BJ (cell line): ENCODE measurements around the gene PDE1C. TPM values are rescaled to one million over a fixed set of nuclear protein-coding genes. Genes with fewer than 3 reads are reported as not detected.

Source experiments
- CTCF ChIA-PET: fragments of 350-600 bp; formaldehyde crosslinking; extraction: SDS; loops from one replicate; lab custom pipeline; 2021; ENCODE audit warnings: antibody characterized with exemption, inconsistent platforms; lab: Yijun Ruan, JAX
- POLR2A ChIA-PET: fragments of 300-600 bp; sonication (Branson Sonifier 250); formaldehyde crosslinking; extraction: SDS; loops from one replicate; lab custom pipeline; 2021; ENCODE audit warnings: antibody characterized with exemption; lab: Charles Lee
- DNase-seq: peaks from one replicate; pipeline ENCODE4 v3.0.0-alpha.2; 2011; ENCODE audit warnings: low read depth
- H3K27me3 ChIP-seq: 2 replicates; pipeline ENCODE4 v1.6.0; 2011; ENCODE audit warnings: low read length; ENCODE audit not compliant: control insufficient read depth, insufficient read depth
- H3K36me3 ChIP-seq: 2 replicates; pipeline ENCODE4 v1.5.1; 2011; ENCODE audit warnings: low read length; ENCODE audit not compliant: control insufficient read depth, insufficient read depth
- H3K4me3 ChIP-seq: 2 replicates; pipeline ENCODE4 v1.5.1; 2011; ENCODE audit warnings: low read depth, mild to moderate bottlenecking, control low read depth, low read length
- polyA plus RNA-seq: library from polyadenylated mRNA; depleted of rRNA; stranded (reverse); fragments of >200 nt; gene quantifications from 2 replicates; pipeline ENCODE4 v1.2.3, GENCODE V29; 2011
- TF ChIP-seq, protein P1 (sequence below): IDR thresholded peaks from 2 replicates; pipeline ENCODE4 v1.5.1; 2011; ENCODE audit warnings: low read depth, mild to moderate bottlenecking, control low read depth, inconsistent platforms, low read length, moderate library complexity; ENCODE audit not compliant: insufficient read depth

The PDE1C gene
- polyA plus RNA-seq, 1 experiment = 19.6 TPM

DNA sequence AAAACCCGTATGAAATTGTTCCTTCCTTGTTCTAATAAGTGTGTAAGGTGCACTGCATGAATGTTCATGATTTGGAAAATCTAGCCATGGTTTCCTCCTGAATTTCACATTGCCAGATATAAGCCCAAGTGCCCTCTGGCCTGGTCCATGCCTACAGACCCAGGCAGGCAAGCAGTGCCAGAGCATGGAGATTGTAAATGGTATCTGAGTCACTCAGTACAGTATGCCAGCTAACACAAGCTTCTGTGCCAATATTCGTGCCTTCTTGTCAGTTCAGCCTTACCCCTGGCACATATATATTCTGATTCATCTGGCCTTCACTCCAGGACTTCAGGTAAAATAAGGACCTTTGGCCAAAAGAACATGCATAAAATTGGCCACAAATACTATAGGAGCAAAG lies 38.4 kb upstream of the PDE1C start:
- DNase-seq = no peak
- POLR2A ChIA-PET = no interaction called here
- H3K4me3 ChIP-seq = no peak overlapping the region
- H3K36me3 ChIP-seq = no peaks in the 10 kb centered on the region
- H3K27me3 ChIP-seq = no peaks in the 10 kb centered on the region
- CTCF ChIA-PET = no interaction called here
- TF ChIP-seq, protein P1, sequence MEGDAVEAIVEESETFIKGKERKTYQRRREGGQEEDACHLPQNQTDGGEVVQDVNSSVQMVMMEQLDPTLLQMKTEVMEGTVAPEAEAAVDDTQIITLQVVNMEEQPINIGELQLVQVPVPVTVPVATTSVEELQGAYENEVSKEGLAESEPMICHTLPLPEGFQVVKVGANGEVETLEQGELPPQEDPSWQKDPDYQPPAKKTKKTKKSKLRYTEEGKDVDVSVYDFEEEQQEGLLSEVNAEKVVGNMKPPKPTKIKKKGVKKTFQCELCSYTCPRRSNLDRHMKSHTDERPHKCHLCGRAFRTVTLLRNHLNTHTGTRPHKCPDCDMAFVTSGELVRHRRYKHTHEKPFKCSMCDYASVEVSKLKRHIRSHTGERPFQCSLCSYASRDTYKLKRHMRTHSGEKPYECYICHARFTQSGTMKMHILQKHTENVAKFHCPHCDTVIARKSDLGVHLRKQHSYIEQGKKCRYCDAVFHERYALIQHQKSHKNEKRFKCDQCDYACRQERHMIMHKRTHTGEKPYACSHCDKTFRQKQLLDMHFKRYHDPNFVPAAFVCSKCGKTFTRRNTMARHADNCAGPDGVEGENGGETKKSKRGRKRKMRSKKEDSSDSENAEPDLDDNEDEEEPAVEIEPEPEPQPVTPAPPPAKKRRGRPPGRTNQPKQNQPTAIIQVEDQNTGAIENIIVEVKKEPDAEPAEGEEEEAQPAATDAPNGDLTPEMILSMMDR = no peak

DNA sequence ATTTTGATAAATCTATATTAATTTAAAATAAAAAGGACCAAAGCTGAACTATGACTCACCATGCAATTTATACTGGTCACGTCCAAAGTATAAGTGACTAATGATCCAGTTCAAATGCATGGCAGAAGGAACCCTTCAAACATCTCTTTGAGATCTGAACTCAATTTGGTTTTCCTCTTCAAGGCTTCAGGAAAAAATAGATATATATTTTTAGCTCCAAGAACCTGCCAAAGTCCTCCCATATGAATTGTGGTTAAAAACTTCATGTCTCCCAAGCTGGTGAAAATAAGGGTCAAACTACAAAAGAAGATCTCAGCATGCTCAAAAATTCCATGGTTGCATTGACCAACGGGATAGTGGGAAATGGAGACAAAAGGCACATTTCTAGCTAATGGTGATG lies 34.6 kb upstream of the PDE1C start:
- ChIA-PET POLR2A (no interaction called here), CTCF (interaction anchor here (1.0 kb wide), 1 partner anchor 332 kb away, joined by 3 read pairs; no protein-coding TSS in a partner anchor)
- Histone ChIP-seq H3K4me3 (no peak overlapping the region), H3K27me3 (no peaks in the 10 kb centered on the region), H3K36me3 (no peaks in the 10 kb centered on the region)
- DNase-seq = no peak
- TF ChIP-seq, protein P1 = no peak

DNA sequence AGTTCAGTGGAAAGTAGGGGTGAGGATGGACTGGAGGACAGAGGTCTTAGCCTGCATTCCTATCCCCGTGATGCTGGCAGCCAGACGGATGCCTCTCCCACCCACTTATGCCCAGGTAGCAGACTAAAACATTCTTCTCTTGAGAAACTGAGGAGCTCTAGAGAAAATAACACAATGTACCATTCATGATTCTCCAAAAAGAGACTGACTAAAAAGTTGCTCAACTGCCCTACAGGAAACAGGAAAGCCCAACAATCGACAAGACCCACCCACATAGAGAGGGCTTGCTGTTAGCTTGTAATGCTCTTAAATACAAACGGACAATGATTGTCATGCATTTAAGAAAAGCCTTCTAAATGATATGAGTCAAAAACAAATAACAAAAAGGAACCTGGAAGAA lies 33.2 kb upstream of the PDE1C start:
- TF ChIP-seq, protein P1 = no peak
- ChIA-PET CTCF (no interaction called here), POLR2A (no interaction called here)
- Histone ChIP-seq H3K27me3 (no peaks in the 10 kb centered on the region), H3K4me3 (no peak overlapping the region), H3K36me3 (no peaks in the 10 kb centered on the region)
- no peak for DNase-seq

DNA sequence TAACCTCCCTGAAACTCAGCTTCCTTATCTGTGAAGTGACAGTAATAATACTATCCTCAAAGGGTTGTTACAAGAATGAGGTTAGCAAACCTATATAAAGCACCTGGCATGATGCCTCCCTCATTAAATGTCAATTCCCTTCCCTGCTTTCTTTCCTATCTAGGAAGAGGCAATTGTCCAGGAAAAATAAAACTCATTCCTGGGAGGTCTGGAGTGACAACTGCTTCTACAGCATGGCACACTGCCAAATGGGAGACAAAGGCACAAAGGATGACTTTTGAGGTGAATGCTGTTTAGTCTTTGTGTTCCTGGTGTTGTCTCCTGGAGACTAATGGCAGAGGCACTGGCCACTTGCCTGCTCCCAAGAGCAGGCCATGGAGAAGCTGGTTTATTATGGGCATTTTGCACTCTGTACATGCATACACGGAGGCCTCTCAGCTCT lies 32.2 kb upstream of the PDE1C start:
- ChIA-PET POLR2A (no interaction called here), CTCF (no interaction called here)
- no peak for DNase-seq
- no peak overlapping the region for H3K4me3 ChIP-seq
- no peaks in the 10 kb centered on the region for H3K36me3 ChIP-seq
- TF ChIP-seq, protein P1 = no peak
- no peaks in the 10 kb centered on the region for H3K27me3 ChIP-seq

DNA sequence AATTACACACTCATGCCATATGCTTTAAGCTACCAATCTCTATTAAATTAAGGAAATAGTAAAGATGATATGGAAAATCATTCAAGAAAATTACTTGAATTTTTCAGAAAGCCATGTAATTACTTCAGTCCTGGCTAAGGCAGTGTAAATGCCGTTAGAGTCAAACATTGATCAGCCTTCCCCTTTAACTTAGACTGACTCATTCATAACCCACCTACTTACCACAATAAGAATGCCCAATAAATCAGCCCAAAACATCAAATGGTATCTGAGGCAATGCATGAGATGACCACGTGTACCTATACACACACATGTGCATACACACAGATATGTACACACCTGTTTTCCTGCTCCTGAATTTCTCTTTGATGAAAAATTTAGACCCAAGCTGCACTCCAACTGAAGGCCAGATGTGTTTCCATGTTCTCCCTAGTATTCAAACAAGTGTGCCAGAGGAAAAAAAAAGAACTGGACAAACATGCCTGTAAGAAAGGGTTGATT lies 30.2 kb upstream of the PDE1C start:
- CTCF ChIA-PET = no interaction called here
- Histone ChIP-seq H3K36me3 (no peaks in the 10 kb centered on the region), H3K27me3 (no peaks in the 10 kb centered on the region), H3K4me3 (no peak overlapping the region)
- TF ChIP-seq, protein P1 = no peak
- DNase-seq = no peak
- POLR2A ChIA-PET = no interaction called here
